HEK293T (cell line): Measurements from ENCODE around the gene CYGB.
A peak's percentile ranks its signal among the peaks of the same experiment; 100 is the strongest.
"Not testable (repeated sequence)": the region's sequence is repeated elsewhere in the genome, so short reads cannot be mapped to it uniquely, and the experiment has no call there.

Source experiments
- CTCF ChIA-PET: fragments of 350-600 bp; formaldehyde crosslinking; extraction: SDS; loops from one replicate; lab custom pipeline; 2021; ENCODE audit warnings: antibody characterized with exemption, inconsistent platforms; lab: Yijun Ruan, JAX
- POLR2A ChIA-PET: fragments of 350-600 bp; formaldehyde crosslinking; extraction: SDS; loops from one replicate; lab custom pipeline; 2020; ENCODE audit warnings: antibody characterized with exemption, inconsistent platforms; lab: Yijun Ruan, JAX
- DNase-seq: peaks from one replicate; pipeline ENCODE4 v3.0.0; 2012; ENCODE audit warnings: mixed read lengths; ENCODE audit errors: extremely low spot score
- ARNT ChIP-seq: fragments of 450-650 bp; IDR thresholded peaks from 2 replicates; pipeline ENCODE4 v1.6.1; 2017; ENCODE audit warnings: mild to moderate bottlenecking
- BHLHE40 ChIP-seq: fragments of 450-650 bp; IDR thresholded peaks from 2 replicates; pipeline ENCODE4 v1.6.1; 2016; ENCODE audit warnings: mild to moderate bottlenecking, moderate library complexity, borderline replicate concordance
- CTBP1 ChIP-seq: fragments of 450-650 bp; IDR thresholded peaks from 2 replicates; pipeline ENCODE4 v1.6.1; 2016; ENCODE audit warnings: borderline replicate concordance
- ELF4 ChIP-seq: fragments of 450-650 bp; IDR thresholded peaks from 2 replicates; pipeline ENCODE4 v1.6.1; 2017; ENCODE audit warnings: antibody characterized with exemption
- FOXA1 ChIP-seq: fragments of 450-650 bp; IDR thresholded peaks from 2 replicates; pipeline ENCODE4 v1.6.1; 2016; ENCODE audit warnings: mild to moderate bottlenecking
- FOXK2 ChIP-seq: fragments of 450-650 bp; IDR thresholded peaks from 2 replicates; pipeline ENCODE4 v1.6.1; 2016; ENCODE audit warnings: mild to moderate bottlenecking
- FOXM1 ChIP-seq: fragments of 450-650 bp; IDR thresholded peaks from 2 replicates; pipeline ENCODE4 v1.6.1; 2017; ENCODE audit warnings: mild to moderate bottlenecking, borderline replicate concordance
- HDGF ChIP-seq: fragments of 450-650 bp; IDR thresholded peaks from 2 replicates; pipeline ENCODE4 v1.6.1; 2017; ENCODE audit warnings: antibody characterized with exemption, borderline replicate concordance
- L3MBTL2 ChIP-seq: fragments of 450-650 bp; conservative IDR thresholded peaks from 2 replicates; pipeline ENCODE4 v1.6.1; 2016; ENCODE audit warnings: mild to moderate bottlenecking
- LEF1 ChIP-seq: fragments of 450-650 bp; IDR thresholded peaks from 2 replicates; pipeline ENCODE4 v1.6.1; 2017; ENCODE audit warnings: mild to moderate bottlenecking, borderline replicate concordance
- NFRKB ChIP-seq: fragments of 450-650 bp; IDR thresholded peaks from 2 replicates; pipeline ENCODE4 v1.6.1; 2016; ENCODE audit warnings: mild to moderate bottlenecking, moderate library complexity
- PKNOX1 ChIP-seq: fragments of 450-650 bp; IDR thresholded peaks from 2 replicates; pipeline ENCODE4 v1.6.1; 2016
- SP1 ChIP-seq: fragments of 450-650 bp; IDR thresholded peaks from 2 replicates; pipeline ENCODE4 v1.6.1; 2017
- SUZ12 ChIP-seq: fragments of 450-650 bp; IDR thresholded peaks from 2 replicates; pipeline ENCODE4 v1.6.1; 2016; ENCODE audit warnings: mild to moderate bottlenecking
- TARDBP ChIP-seq: fragments of 450-650 bp; IDR thresholded peaks from 2 replicates; pipeline ENCODE4 v1.6.1; 2016
- ZNF384 ChIP-seq: fragments of 450-650 bp; IDR thresholded peaks from 2 replicates; pipeline ENCODE4 v1.6.1; 2016

The CYGB gene

GRCh38 chr17:76566988-76567431 is 29.5 kb upstream of the CYGB start:
- no peak for TF ChIP-seq HDGF
- 0 out of 2 replicates have a peak, but pooled peaks have one; percentile 7 for TF ChIP-seq ELF4
- TF ChIP-seq FOXK2: no peak
- TF ChIP-seq FOXM1: no peak
- TF ChIP-seq TARDBP: no peak
- TF ChIP-seq ARNT: no peak
- no peak for TF ChIP-seq ZNF384
- TF ChIP-seq LEF1: no peak
- DNase-seq: no peak
- CTCF ChIA-PET: interaction anchor here (0.5 to 2.7 kb wide), 5 partner anchors 9 to 191 kb away, joined by 4 to 11 read pairs (median 5); no protein-coding TSS in a partner anchor
- POLR2A ChIA-PET: interaction anchor here (0.5 to 2.9 kb wide), 10 partner anchors 9 to 256 kb away, joined by 3 to 22 read pairs (median 4); partner anchors contain the start of gene ST6GALNAC2

- ChIA-PET CTCF (interaction anchor here (0.6 to 2.7 kb wide), 4 partner anchors 9 to 126 kb away, joined by 4 to 11 read pairs (median 6); no protein-coding TSS in a partner anchor), POLR2A (interaction anchor here (0.5 to 2.9 kb wide), 7 partner anchors 9 to 256 kb away, joined by 3 to 22 read pairs (median 6); partner anchors contain the start of gene ST6GALNAC2)
- no peak for DNase-seq
- TF ChIP-seq NFRKB (no peak), FOXA1 (no peak), LEF1 (no peak), PKNOX1 (no peak), L3MBTL2 (no peak), BHLHE40 (no peak), CTBP1 (no peak), TARDBP (no peak), SUZ12 (no peak)
These were observed 29.1 kb upstream of the CYGB start for GRCh38 chr17:76566613-76566943.

- ChIA-PET POLR2A (interaction anchor here (1.1 to 2.9 kb wide), 9 partner anchors 8 to 669 kb away, joined by 3 to 22 read pairs (median 4); partner anchors contain the start of genes ST6GALNAC2 and TRIM65), CTCF (interaction anchor here (0.6 to 2.7 kb wide), 4 partner anchors 8 to 126 kb away, joined by 4 to 11 read pairs (median 6); no protein-coding TSS in a partner anchor)
- TF ChIP-seq LEF1: no peak
- TF ChIP-seq ZNF384: no peak
- TF ChIP-seq SUZ12: no peak
- TF ChIP-seq FOXA1: no peak
- TF ChIP-seq BHLHE40: no peak
- TF ChIP-seq HDGF: no peak
- no peak for TF ChIP-seq FOXK2
- TF ChIP-seq ELF4: no peak
- no peak for TF ChIP-seq TARDBP
- no peak for TF ChIP-seq FOXM1
- TF ChIP-seq L3MBTL2: no peak
- no peak for TF ChIP-seq CTBP1
- TF ChIP-seq ARNT: no peak
- TF ChIP-seq NFRKB: no peak
- no peak for TF ChIP-seq SP1
- no peak for TF ChIP-seq PKNOX1
- no peak for DNase-seq
These were observed 28.5 kb upstream of the CYGB start for GRCh38 chr17:76565728-76566612.

GRCh38 chr17:76564991-76565727 is 27.6 kb upstream of the CYGB start:
- CTCF ChIA-PET, DNase-seq: not testable (repeated sequence)
- TF ChIP-seq PKNOX1: peak; percentile 38; the same call in 1 of the 2 replicates
- POLR2A ChIA-PET: interaction anchor here (0.6 to 2.9 kb wide), 6 partner anchors 7 to 669 kb away, joined by 3 to 22 read pairs (median 4); partner anchors contain the start of gene TRIM65

- CTCF ChIA-PET: interaction anchor here (0.8 kb wide), 1 partner anchor 118 kb away, joined by 3 read pairs; no protein-coding TSS in a partner anchor
- not testable (repeated sequence) for DNase-seq
- POLR2A ChIA-PET: interaction anchor here (1.5 kb wide), 1 partner anchor 108 kb away, joined by 6 read pairs; no protein-coding TSS in a partner anchor
These were observed 25.9 kb upstream of the CYGB start for GRCh38 chr17:76563359-76563758.

GRCh38 chr17:76562734-76563148 is 25.2 kb upstream of the CYGB start:
- CTCF ChIA-PET: interaction anchor here (0.8 kb wide), 1 partner anchor 119 kb away, joined by 3 read pairs; no protein-coding TSS in a partner anchor
- no peak for DNase-seq
- POLR2A ChIA-PET: interaction anchor here (0.5 to 2.0 kb wide), 4 partner anchors 31 to 151 kb away, joined by 3 to 6 read pairs (median 4); no protein-coding TSS in a partner anchor
- TF ChIP-seq LEF1 (no peak), ELF4 (no peak), CTBP1 (no peak), SUZ12 (no peak), FOXA1 (no peak), FOXK2 (no peak), FOXM1 (no peak), HDGF (no peak), ARNT (no peak), ZNF384 (no peak), PKNOX1 (no peak)
